ENCODE measurements around the gene MMP15.
A peak's percentile ranks its signal among the peaks of the same experiment; 100 is the strongest.
"Not testable (repeated sequence)": the region's sequence is repeated elsewhere in the genome, so short reads cannot be mapped to it uniquely, and the experiment has no call there.

The MMP15 gene

DNA sequence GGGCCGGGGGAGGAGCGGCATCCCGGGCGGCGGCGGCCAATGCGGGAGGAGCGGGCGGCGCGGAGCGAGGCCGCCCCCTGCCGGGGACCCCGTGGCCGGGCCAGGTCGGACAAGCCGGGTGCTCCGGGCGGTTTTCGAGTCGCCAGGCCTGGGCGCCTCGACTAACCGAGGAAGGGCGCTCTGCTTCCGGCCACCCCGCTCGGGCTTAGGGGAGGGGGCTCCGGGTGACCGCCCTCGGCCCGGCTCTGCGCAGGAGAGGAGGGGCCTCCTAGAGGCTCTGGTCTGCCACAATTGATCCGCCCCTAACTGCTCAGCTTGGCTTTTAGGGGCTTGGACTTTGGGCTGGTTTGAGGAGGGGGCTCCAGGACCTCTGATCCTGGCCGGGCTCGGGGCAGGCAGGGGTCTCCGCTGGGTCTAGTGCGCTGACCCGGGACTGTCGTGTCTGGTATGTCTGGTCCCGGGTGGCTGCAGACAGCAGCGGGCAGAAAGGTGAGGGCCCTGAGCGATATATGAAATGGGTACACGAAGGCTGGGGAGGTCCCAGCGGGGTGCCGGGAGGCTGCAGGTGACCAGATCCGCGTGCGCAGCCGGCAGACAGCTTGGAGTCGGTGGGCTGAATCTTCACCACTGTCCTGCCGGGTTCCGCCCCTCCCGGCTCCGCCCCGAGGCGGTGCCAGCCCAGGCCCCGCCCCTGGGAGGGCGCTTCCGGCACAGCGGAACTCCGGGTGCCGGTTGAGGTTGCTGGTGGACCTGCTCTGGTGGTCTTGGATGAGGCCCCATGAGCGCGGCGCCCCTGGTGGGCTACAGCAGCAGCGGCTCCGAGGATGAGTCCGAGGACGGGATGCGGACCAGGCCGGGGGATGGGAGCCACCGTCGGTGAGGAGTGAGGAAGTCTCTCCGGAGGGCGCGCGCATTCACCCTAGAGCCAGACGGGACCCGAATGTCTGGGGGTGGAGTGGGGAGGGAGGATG, 24.6 kb upstream of the MMP15 start, which contains the start of gene USB1:
TSS of gene USB1 (plus strand) at position 702 of the 971 bp plus-strand sequence. CDS start at position 779, 77 bp downstream.
- peak within 1 kb of the TSS; percentile 91 for H3K4me3 ChIP-seq (ENCODE audit: low read length)
- peak; percentile 72 for DNase-seq (ENCODE audit: low read depth)
- TF ChIP-seq, protein P1, sequence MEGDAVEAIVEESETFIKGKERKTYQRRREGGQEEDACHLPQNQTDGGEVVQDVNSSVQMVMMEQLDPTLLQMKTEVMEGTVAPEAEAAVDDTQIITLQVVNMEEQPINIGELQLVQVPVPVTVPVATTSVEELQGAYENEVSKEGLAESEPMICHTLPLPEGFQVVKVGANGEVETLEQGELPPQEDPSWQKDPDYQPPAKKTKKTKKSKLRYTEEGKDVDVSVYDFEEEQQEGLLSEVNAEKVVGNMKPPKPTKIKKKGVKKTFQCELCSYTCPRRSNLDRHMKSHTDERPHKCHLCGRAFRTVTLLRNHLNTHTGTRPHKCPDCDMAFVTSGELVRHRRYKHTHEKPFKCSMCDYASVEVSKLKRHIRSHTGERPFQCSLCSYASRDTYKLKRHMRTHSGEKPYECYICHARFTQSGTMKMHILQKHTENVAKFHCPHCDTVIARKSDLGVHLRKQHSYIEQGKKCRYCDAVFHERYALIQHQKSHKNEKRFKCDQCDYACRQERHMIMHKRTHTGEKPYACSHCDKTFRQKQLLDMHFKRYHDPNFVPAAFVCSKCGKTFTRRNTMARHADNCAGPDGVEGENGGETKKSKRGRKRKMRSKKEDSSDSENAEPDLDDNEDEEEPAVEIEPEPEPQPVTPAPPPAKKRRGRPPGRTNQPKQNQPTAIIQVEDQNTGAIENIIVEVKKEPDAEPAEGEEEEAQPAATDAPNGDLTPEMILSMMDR (conservative IDR thresholded peaks at IDR 0.05; ENCODE audit: low read length), result peak; percentile 41

DNA sequence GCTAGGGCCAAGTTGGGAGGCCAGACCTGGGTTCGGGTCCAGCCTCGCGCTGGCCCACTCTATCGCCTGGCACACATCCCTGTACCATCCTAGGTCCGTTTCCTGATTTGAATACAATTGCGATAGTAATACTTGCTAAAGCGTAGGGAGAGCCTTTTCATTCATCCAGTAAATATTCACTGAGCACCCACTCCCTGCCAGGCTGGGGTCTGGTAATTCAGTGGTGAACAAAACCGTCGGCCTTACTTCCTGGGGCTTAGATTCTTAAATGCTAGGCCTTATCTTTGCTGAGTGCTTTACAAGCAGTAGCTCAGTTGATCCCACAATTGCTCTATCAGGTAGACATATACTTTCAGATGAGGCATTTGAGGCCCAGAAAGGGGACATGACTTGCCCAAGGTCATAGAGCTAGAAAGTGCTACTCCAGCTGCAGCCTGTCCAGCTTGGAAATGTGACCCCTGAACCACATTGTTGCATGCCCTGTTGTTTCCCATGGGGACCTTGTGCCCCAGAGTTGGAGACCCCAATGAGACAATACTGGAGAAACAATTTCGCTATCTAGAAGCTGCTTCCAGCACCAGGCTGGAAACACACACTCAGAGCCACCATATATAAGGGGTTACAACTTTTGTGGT, 23.7 kb upstream of the MMP15 start:
- TF ChIP-seq, protein P1 (conservative IDR thresholded peaks at IDR 0.05; ENCODE audit: low read length), result no peak
- no peak for DNase-seq (ENCODE audit: low read depth)
- H3K4me3 ChIP-seq (ENCODE audit: low read length), result peak overlapping the region; percentile 91

DNA sequence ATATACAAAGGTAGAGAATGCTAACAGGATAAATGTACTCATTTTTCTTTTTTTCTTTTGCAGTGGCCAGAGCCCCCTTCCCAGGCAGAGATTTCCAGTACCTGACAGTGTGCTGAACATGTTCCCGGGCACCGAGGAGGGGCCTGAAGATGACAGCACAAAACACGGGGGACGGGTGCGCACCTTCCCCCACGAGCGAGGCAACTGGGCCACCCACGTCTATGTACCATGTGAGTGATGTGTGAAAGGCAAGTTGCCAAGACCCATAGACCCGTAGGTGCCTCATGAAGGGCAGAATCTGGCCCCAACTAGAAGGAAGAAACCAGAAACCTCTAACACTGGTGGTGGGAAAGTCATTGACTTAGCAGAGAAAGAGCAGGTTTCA, 23.1 kb upstream of the MMP15 start:
- TF ChIP-seq, protein P1 (conservative IDR thresholded peaks at IDR 0.05; ENCODE audit: low read length), result no peak
- H3K4me3 ChIP-seq (ENCODE audit: low read length), result no peak overlapping the region
- no peak for DNase-seq (ENCODE audit: low read depth)

DNA sequence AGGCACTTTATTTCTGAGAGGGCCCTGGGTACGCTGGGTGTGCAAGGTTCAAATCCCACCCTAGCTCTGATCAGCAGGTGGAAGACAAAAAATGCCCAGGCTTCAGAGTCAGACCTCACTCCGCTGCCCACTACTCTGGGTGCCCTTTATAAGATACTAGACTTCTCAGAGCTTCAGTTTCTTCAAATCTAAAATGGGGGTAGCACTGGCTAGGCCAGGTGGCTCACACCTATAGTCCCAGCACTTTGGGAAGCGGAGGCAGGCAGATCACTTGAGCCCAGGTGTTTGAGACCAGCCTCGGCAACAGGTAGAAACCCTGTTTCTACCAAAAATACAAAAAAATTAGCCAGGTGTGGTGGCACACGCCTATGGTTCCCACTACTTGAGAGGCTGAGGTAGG, 22.6 kb upstream of the MMP15 start:
- no peak overlapping the region for H3K4me3 ChIP-seq (ENCODE audit: low read length)
- no peak for DNase-seq (ENCODE audit: low read depth)
- TF ChIP-seq, protein P1 (conservative IDR thresholded peaks at IDR 0.05; ENCODE audit: low read length), result no peak

DNA sequence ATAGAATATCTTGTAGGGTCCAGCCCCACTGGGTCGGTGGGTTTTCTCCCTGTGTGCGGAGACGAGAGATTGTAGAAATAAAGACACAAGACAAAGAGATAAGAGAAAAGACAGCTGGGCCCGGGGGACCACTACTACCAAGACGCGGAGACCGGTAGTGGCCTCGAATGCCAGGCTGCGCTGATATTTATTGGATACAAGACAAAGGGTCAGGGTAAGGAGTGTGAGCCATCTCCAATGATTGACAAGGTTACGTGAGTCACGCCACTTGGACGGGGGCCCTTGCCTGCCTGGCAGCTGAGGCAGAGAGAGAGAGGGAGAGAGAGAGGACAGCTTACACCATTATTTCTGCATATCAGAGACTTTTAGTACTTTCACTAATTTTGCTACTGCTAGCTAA, 20.8 kb upstream of the MMP15 start:
- not testable (repeated sequence) for DNase-seq (ENCODE audit: low read depth)

DNA sequence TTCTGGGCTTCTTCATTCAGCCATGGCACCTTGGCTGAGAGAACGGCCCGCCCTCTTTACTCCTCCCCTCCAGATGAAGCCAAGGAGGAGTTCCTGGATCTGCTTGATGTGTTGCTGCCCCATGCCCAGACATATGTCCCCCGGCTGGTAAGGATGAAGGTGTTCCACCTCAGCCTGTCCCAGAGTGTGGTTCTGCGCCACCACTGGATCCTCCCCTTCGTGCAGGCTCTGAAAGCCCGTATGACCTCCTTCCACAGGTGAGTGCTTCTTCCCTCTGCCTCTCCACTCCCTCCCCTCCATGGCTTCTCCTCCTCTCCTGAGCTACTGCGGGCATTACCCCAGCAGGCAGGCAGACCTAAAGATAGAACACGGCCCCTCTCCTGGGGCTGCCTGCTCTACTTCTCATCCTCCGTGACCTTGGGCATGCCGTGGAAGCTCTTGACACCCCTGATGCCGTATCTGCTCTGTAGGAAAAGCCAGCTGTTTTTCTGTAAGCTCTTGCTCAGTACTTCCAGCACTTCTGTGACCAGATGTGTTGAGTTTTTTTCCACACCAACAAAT, 15.6 kb upstream of the MMP15 start:
- no peak for DNase-seq (ENCODE audit: low read depth)
- TF ChIP-seq, protein P1 (conservative IDR thresholded peaks at IDR 0.05; ENCODE audit: low read length), result no peak
- no peak overlapping the region for H3K4me3 ChIP-seq (ENCODE audit: low read length)

More for the DNA sequence above, 20.8 kb upstream of the MMP15 start:
- not testable (repeated sequence) for H3K4me3 ChIP-seq (ENCODE audit: low read length)

DNA sequence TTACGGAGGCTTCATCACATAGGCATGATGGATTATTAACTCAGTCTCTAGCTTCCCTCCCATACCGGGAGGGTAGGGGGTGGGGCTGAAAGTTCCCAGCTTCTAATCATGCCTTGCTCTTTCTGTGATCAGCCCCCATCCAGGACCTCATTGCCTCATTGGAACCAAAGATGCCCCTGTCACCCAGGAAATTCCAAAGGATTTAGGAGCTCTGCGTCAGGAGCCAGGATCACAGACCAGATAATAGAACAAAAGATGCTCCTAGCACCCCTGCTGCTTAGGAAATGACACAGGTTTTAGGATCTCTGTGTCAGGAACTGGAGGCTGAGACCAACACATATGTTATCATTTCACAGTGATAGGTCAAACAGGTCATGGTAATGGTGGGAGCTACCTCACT, 14.7 kb upstream of the MMP15 start:
- no peak overlapping the region for H3K4me3 ChIP-seq (ENCODE audit: low read length)
- TF ChIP-seq, protein P1 (conservative IDR thresholded peaks at IDR 0.05; ENCODE audit: low read length), result no peak
- DNase-seq (ENCODE audit: low read depth), result no peak

Data from AG10803 (cell line).